ENCODE data around the gene BRDT. TPM values are rescaled to one million over a fixed set of nuclear protein-coding genes. Genes with fewer than 3 reads are reported as not detected.

The BRDT gene
- total and polyA plus RNA-seq, 2 of the 8 experiments (the other 6 are each of a cell fraction or from before 2014, with no cell fraction given), result 0.08 TPM; not detected in 1

- H2BK5ac ChIP-seq (ENCODE audit: low read depth, low read length), result no peak overlapping the region
- H4K8ac ChIP-seq (ENCODE audit: extremely low read depth, insufficient read depth, low read length), result no peak overlapping the region
- H3K79me2 ChIP-seq (ENCODE audit: control insufficient read depth in 1 of 2, insufficient read depth in 2 of 2, low read length in 2 of 2), result no peaks in the 10 kb centered on the region
- no peaks in the 10 kb centered on the region for H3K23me2 ChIP-seq (ENCODE audit: low read depth, low read length)
- no peak overlapping the region for H2AFZ ChIP-seq (ENCODE audit: low read length)
- H3K4me2 ChIP-seq (ENCODE audit: insufficient read depth in 1 of 2, low read depth in 2 of 2, low read length in 2 of 2), result no peak overlapping the region
- CTCF ChIA-PET (ENCODE audit: partially characterized antibody), result interaction anchor here (0.7 to 3.0 kb wide), 2 partner anchors 18 to 270 kb away, joined by 3 to 9 read pairs; no protein-coding TSS in a partner anchor
- no peaks in the 10 kb centered on the region for H3K4me1 ChIP-seq (replicated peaks in 1 of 4; ENCODE audit: control insufficient read depth in 3 of 4, insufficient read depth in 4 of 4, low read length in 3 of 4)
- H3K4me3 ChIP-seq (ENCODE audit: extremely low read depth in 1 of 4, insufficient read depth in 2 of 4, low read depth in 3 of 4, low read length in 4 of 4), result no peak overlapping the region
- no peak overlapping the region for H4K5ac ChIP-seq (ENCODE audit: insufficient read length, low read depth, low read length)
- H2BK120ac ChIP-seq (replicated peaks; ENCODE audit: low read depth, low read length), result no peak overlapping the region
- no peak overlapping the region for H2BK12ac ChIP-seq (ENCODE audit: low read depth, low read length)
- H3K9ac ChIP-seq (replicated peaks in 1 of 4; ENCODE audit: extremely low read depth in 1 of 4, low read depth in 3 of 4, low read length in 3 of 4), result no peak overlapping the region
- H3K79me1 ChIP-seq (ENCODE audit: low read depth, low read length), result no peaks in the 10 kb centered on the region
- no peak overlapping the region for H3K18ac ChIP-seq (ENCODE audit: extremely low read depth, low read length)
- no peak overlapping the region for H3K27ac ChIP-seq (ENCODE audit: low read depth, low read length)
- no peaks in the 10 kb centered on the region for H3K36me3 ChIP-seq (ENCODE audit: control insufficient read depth in 2 of 4, insufficient read depth in 4 of 4, low read length in 3 of 4)
- no peak overlapping the region for H3K14ac ChIP-seq (ENCODE audit: insufficient read length)
- DNase-seq (ENCODE audit: low read depth in 1 of 2, low spot score in 2 of 2) (no peak), FAIRE-seq (no peak)
- no peak overlapping the region for H3K4ac ChIP-seq (replicated peaks; ENCODE audit: insufficient read length, low read depth, low read length)
- no peak overlapping the region for H2AK5ac ChIP-seq (ENCODE audit: low read depth, low read length)
- H4K91ac ChIP-seq (replicated peaks; ENCODE audit: insufficient read length, low read length), result no peak overlapping the region
- no peak overlapping the region for H3K23ac ChIP-seq (ENCODE audit: insufficient read length)
- no peak overlapping the region for H3K56ac ChIP-seq (replicated peaks; ENCODE audit: insufficient read length, low read depth, low read length)
- no peak overlapping the region for H2BK15ac ChIP-seq (ENCODE audit: low read length)
- no peak overlapping the region for H2BK20ac ChIP-seq (ENCODE audit: low read length)
- POLR2A ChIA-PET (ENCODE audit: partially characterized antibody), result no interaction called here
- no peaks in the 10 kb centered on the region for H3K27me3 ChIP-seq (replicated peaks in 1 of 4; ENCODE audit: control insufficient read depth in 3 of 4, extremely low read depth in 1 of 4, insufficient read depth in 3 of 4, low read length in 3 of 4)
- WGBS, 2 experiments (ENCODE audit: extremely low coverage in 1 of 2, insufficient coverage in 1 of 2, insufficient read length in 1 of 2, insufficient replicate concordance in 2 of 2, low coverage in 1 of 2, low lambda C conversion rate in 2 of 2, missing lambda C conversion rate in 1 of 2), result 98% methylated on average over 7 of the region's 7 CpGs; no CpG with 5 or more reads in 1 of the 2 experiments
- H3K9me3 ChIP-seq (ENCODE audit: insufficient read depth in 2 of 2, low read depth in 1 of 2, low read length in 1 of 2), result no peaks in the 10 kb centered on the region
- no peaks in the 10 kb centered on the region for H4K20me1 ChIP-seq (replicated peaks in 1 of 2; ENCODE audit: control insufficient read depth in 1 of 2, insufficient read depth in 2 of 2, low read length in 2 of 2)
- no peak for TF ChIP-seq TCF12 (IDR thresholded peaks at IDR 0.05; ENCODE audit: low read depth, low read length)
Measured at GRCh38 chr1:91979383-91979782, 30.2 kb downstream of the BRDT start.
